SK-N-SH (cell line): ENCODE data around the gene HIBADH. TPM values are rescaled to one million over a fixed set of nuclear protein-coding genes. Genes with fewer than 3 reads are reported as not detected.
A peak's percentile ranks its signal among the peaks of the same experiment; 100 is the strongest.

ENCODE experiments used
- CTCF ChIA-PET: fragments of 300-600, 350-600 bp; formaldehyde crosslinking; extraction: SDS; loops from one replicate; lab custom pipeline; 2021; lab: Yijun Ruan, JAX
- POLR2A ChIA-PET: fragments of 350-600 bp; sonication (Branson Sonifier 250); formaldehyde crosslinking; extraction: SDS; loops from one replicate; lab custom pipeline; 2020; ENCODE audit warnings: antibody characterized with exemption, inconsistent platforms; lab: Yijun Ruan, JAX
- DNase-seq: peaks from one replicate; pipeline ENCODE4 v3.0.0; 2012
- H2AFZ ChIP-seq: fragments of 200-600 bp; sonication (generic); 2 replicates; pipeline ENCODE4 v1.8.1; 2016; ENCODE audit warnings: antibody characterized with exemption, mild to moderate bottlenecking, low read depth
- H3F3A ChIP-seq: fragments of 200-600 bp; sonication (generic); replicated peaks from 2 replicates; pipeline ENCODE3; 2016; ENCODE audit warnings: antibody characterized with exemption, mild to moderate bottlenecking; ENCODE audit not compliant: insufficient read depth
- H3K27ac ChIP-seq, 2 experiments: fragments of 200-500 bp in 1 of 2; fragments of 200-600 bp in 1 of 2; sonication (Bioruptor generic) in 1 of 2; sonication (generic), shearing (Covaris generic) in 1 of 2; 2 replicates each; pipeline versions ENCODE4 v1.5.1 to v1.6.1; 2014 to 2016; ENCODE audit warnings: low read depth in 2 of 2, inconsistent platforms in 1 of 2, low read length in 1 of 2, mild to moderate bottlenecking in 1 of 2, mixed read lengths in 1 of 2
- H3K27me3 ChIP-seq: fragments of 200-600 bp; sonication (generic), shearing (Covaris generic); 2 replicates; pipeline ENCODE4 v1.6.1; 2016; ENCODE audit warnings: mixed run types; ENCODE audit not compliant: insufficient read depth
- H3K36me3 ChIP-seq, 2 experiments: fragments of 200-500 bp in 1 of 2; fragments of 200-600 bp in 1 of 2; sonication (Bioruptor generic) in 1 of 2; sonication (generic) in 1 of 2; replicated peaks in 1 of 2; 2 replicates each; pipeline versions ENCODE3 to v1.5.1; 2014 to 2016; ENCODE audit warnings: low read length in 1 of 2, mild to moderate bottlenecking in 1 of 2; ENCODE audit not compliant: insufficient read depth in 2 of 2, control insufficient read depth in 1 of 2
- H3K4me1 ChIP-seq, 2 experiments: fragments of 200-500 bp in 1 of 2; fragments of 200-600 bp in 1 of 2; sonication (Bioruptor generic) in 1 of 2; sonication (generic), shearing (Covaris generic) in 1 of 2; 2 replicates each; pipeline versions ENCODE4 v1.5.1 to v1.6.1; 2014 to 2016; ENCODE audit warnings: low read depth in 1 of 2, low read length in 1 of 2, mixed run types in 1 of 2; ENCODE audit not compliant: insufficient read depth in 2 of 2, control insufficient read depth in 1 of 2
- H3K4me2 ChIP-seq: fragments of 200-600 bp; sonication (generic), shearing (Covaris generic); 2 replicates; pipeline ENCODE4 v1.6.1; 2017; ENCODE audit warnings: mixed run types
- H3K4me3 ChIP-seq, 2 experiments: fragments of 200-500 bp in 1 of 2; fragments of 200-600 bp in 1 of 2; sonication (Bioruptor generic) in 1 of 2; sonication (generic), shearing (Covaris generic) in 1 of 2; 2 replicates each; pipeline versions ENCODE4 v1.5.1 to v1.8.1; 2014 to 2016; ENCODE audit warnings: low read depth in 2 of 2, inconsistent platforms in 1 of 2, low read length in 1 of 2, mild to moderate bottlenecking in 1 of 2, mixed read lengths in 1 of 2, moderate library complexity in 1 of 2
- H3K79me2 ChIP-seq: fragments of 200-600 bp; sonication (generic); 2 replicates; pipeline ENCODE4 v1.8.1; 2017; ENCODE audit warnings: mild to moderate bottlenecking; ENCODE audit not compliant: insufficient read depth
- H3K9ac ChIP-seq: fragments of 200-600 bp; sonication (generic); 2 replicates; pipeline ENCODE4 v1.6.1; 2017; ENCODE audit warnings: mixed run types
- H3K9me2 ChIP-seq: fragments of 200-600 bp; sonication (generic); 2 replicates; pipeline ENCODE4 v1.6.1; 2017; ENCODE audit warnings: mixed run types
- H3K9me3 ChIP-seq: fragments of 200-600 bp; sonication (generic); 2 replicates; pipeline ENCODE4 v1.6.1; 2017; ENCODE audit warnings: mixed run types, mild to moderate bottlenecking, moderate library complexity
- H4K20me1 ChIP-seq: fragments of 200-600 bp; sonication (generic); 2 replicates; pipeline ENCODE4 v1.6.1; 2017; ENCODE audit warnings: mild to moderate bottlenecking, mixed run types; ENCODE audit not compliant: insufficient read depth
- CHD2 ChIP-seq: fragments of 150-350 bp; IDR thresholded peaks from 2 replicates; pipeline ENCODE4 v1.6.1; 2018; ENCODE audit warnings: low read length; ENCODE audit not compliant: partially characterized antibody
- ELF1 ChIP-seq: IDR thresholded peaks from 2 replicates; pipeline ENCODE4 v1.4.0; 2012
- EZH2phosphoT487 ChIP-seq: fragments of 200-600 bp; sonication (generic); IDR thresholded peaks from 2 replicates; pipeline ENCODE4 v1.6.1; 2017; ENCODE audit warnings: low read depth, mixed run types, mild to moderate bottlenecking, antibody characterized with exemption, moderate library complexity, borderline replicate concordance
- FOSL2 ChIP-seq: IDR thresholded peaks from 2 replicates; pipeline ENCODE4 v1.4.0; 2012; ENCODE audit warnings: low read depth, mild to moderate bottlenecking, moderate library complexity, borderline replicate concordance
- FOXJ3 ChIP-seq: sonication (generic); formaldehyde crosslinking; IDR thresholded peaks from 2 replicates; pipeline ENCODE4 v1.5.1; 2020; ENCODE audit warnings: mild to moderate bottlenecking, missing genetic modification reagents
- GATA2 ChIP-seq: sonication (generic); formaldehyde crosslinking; IDR thresholded peaks from 2 replicates; pipeline ENCODE4 v1.5.0; 2020; ENCODE audit warnings: mild to moderate bottlenecking, missing genetic modification reagents
- IRF3 ChIP-seq: fragments of 150-350 bp; IDR thresholded peaks from 2 replicates; pipeline ENCODE4 v1.6.1; 2016; ENCODE audit warnings: mild to moderate bottlenecking, low read depth, low read length
- JUND ChIP-seq: IDR thresholded peaks from 2 replicates; pipeline ENCODE4 v1.4.0; 2012
- MEF2A ChIP-seq: IDR thresholded peaks from 2 replicates; pipeline ENCODE4 v1.4.0; 2012; ENCODE audit warnings: low read depth, borderline replicate concordance
- MXI1 ChIP-seq: IDR thresholded peaks from 2 replicates; pipeline ENCODE4 v1.6.1; 2012; ENCODE audit warnings: mild to moderate bottlenecking, low read depth, low read length, improper control_type of control experiment
- NRF1 ChIP-seq: IDR thresholded peaks from 2 replicates; pipeline ENCODE4 v1.6.1; 2012; ENCODE audit warnings: low read depth, mild to moderate bottlenecking, low read length
- RAD21 ChIP-seq: IDR thresholded peaks from 2 replicates; pipeline ENCODE4 v1.6.1; 2012; ENCODE audit warnings: mild to moderate bottlenecking, low read length
- RFX5 ChIP-seq: IDR thresholded peaks from 2 replicates; pipeline ENCODE4 v1.6.1; 2012; ENCODE audit warnings: mild to moderate bottlenecking, improper control_type of control experiment, low read length
- TAF1 ChIP-seq: IDR thresholded peaks from 2 replicates; pipeline ENCODE4 v1.6.1; 2012; ENCODE audit warnings: low read depth, mild to moderate bottlenecking, low read length, moderate library complexity, borderline replicate concordance
- TEAD4 ChIP-seq: IDR thresholded peaks from 2 replicates; pipeline ENCODE4 v1.4.0; 2012; ENCODE audit warnings: mild to moderate bottlenecking, borderline replicate concordance; ENCODE audit not compliant: insufficient read depth
- ZBTB33 ChIP-seq: IDR thresholded peaks from 2 replicates; pipeline ENCODE4 v1.4.0; 2012; ENCODE audit warnings: low read depth, borderline replicate concordance
- WGBS: methylation state at CpG from one replicate; pipeline ENCODE4 v1.1.6; 2017; ENCODE audit warnings: low lambda C conversion rate; 5-methylcytosine and 5-hydroxymethylcytosine counted together
- polyA plus RNA-seq, 3 experiments: library from polyadenylated mRNA; depleted of rRNA; stranded (reverse); fragments of >200 nt; gene quantifications; 2 replicates each; pipeline ENCODE4 v1.2.3, GENCODE V29; 2012
- TF ChIP-seq, protein P1 (sequence below): fragments of 150-350 bp; IDR thresholded peaks from 2 replicates; pipeline ENCODE4 v1.6.1; 2017; ENCODE audit warnings: antibody characterized with exemption, low read length, low read depth, borderline replicate concordance
- TF ChIP-seq, protein P2 (sequence below): fragments of 200-600 bp; sonication (generic); IDR thresholded peaks from 2 replicates; pipeline ENCODE4 v1.6.1; 2017; ENCODE audit warnings: antibody characterized with exemption, mild to moderate bottlenecking, moderate library complexity
- TF ChIP-seq, protein P3 (sequence below): IDR thresholded peaks from 2 replicates; pipeline ENCODE4 v1.4.0; 2012; ENCODE audit warnings: low read depth
- TF ChIP-seq, protein P4 (sequence below): IDR thresholded peaks from 2 replicates; pipeline ENCODE4; 2012

Gene HIBADH
- polyA plus RNA-seq, 1 of the 3 experiments (the other 2 are of a cell fraction): 71.8 TPM

- TF ChIP-seq RFX5 (no peak), ZBTB33 (no peak), FOXJ3 (no peak), IRF3 (no peak), MXI1 (no peak)
- TF ChIP-seq, protein P1, sequence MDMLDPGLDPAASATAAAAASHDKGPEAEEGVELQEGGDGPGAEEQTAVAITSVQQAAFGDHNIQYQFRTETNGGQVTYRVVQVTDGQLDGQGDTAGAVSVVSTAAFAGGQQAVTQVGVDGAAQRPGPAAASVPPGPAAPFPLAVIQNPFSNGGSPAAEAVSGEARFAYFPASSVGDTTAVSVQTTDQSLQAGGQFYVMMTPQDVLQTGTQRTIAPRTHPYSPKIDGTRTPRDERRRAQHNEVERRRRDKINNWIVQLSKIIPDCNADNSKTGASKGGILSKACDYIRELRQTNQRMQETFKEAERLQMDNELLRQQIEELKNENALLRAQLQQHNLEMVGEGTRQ: no peak
These were observed 9.0 kb upstream of the HIBADH start (continued) for GRCh38 chr7:27671675-27672074.

GRCh38 chr7:27670676-27671075 is 8.0 kb upstream of the HIBADH start:
- ChIA-PET CTCF (interaction anchor here (1.1 kb wide), 1 partner anchor 350 kb away, joined by 3 read pairs; no protein-coding TSS in a partner anchor), POLR2A (no interaction called here)
- H3F3A ChIP-seq: no peaks in the 10 kb centered on the region
- no peaks in the 10 kb centered on the region for H3K9me2 ChIP-seq
- H4K20me1 ChIP-seq: no peaks in the 10 kb centered on the region
- no peak overlapping the region for H2AFZ ChIP-seq
- H3K9me3 ChIP-seq: no peaks in the 10 kb centered on the region
- H3K27ac ChIP-seq: no peak overlapping the region
- H3K4me2 ChIP-seq: no peak overlapping the region
- TF ChIP-seq JUND (peak; percentile 25), RAD21 (no peak), EZH2phosphoT487 (no peak), GATA2 (CRISPR knock-in tag) (no peak), TEAD4 (no peak), NRF1 (no peak), FOSL2 (0 out of 2 replicates have a peak, but pooled peaks have one; percentile 25), IRF3 (no peak), TAF1 (no peak), CHD2 (no peak), ELF1 (no peak), MEF2A (no peak)
- TF ChIP-seq, protein P2, sequence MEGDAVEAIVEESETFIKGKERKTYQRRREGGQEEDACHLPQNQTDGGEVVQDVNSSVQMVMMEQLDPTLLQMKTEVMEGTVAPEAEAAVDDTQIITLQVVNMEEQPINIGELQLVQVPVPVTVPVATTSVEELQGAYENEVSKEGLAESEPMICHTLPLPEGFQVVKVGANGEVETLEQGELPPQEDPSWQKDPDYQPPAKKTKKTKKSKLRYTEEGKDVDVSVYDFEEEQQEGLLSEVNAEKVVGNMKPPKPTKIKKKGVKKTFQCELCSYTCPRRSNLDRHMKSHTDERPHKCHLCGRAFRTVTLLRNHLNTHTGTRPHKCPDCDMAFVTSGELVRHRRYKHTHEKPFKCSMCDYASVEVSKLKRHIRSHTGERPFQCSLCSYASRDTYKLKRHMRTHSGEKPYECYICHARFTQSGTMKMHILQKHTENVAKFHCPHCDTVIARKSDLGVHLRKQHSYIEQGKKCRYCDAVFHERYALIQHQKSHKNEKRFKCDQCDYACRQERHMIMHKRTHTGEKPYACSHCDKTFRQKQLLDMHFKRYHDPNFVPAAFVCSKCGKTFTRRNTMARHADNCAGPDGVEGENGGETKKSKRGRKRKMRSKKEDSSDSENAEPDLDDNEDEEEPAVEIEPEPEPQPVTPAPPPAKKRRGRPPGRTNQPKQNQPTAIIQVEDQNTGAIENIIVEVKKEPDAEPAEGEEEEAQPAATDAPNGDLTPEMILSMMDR: no peak
- TF ChIP-seq, protein P3, sequence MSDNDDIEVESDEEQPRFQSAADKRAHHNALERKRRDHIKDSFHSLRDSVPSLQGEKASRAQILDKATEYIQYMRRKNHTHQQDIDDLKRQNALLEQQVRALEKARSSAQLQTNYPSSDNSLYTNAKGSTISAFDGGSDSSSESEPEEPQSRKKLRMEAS: no peak
- TF ChIP-seq, protein P4, sequence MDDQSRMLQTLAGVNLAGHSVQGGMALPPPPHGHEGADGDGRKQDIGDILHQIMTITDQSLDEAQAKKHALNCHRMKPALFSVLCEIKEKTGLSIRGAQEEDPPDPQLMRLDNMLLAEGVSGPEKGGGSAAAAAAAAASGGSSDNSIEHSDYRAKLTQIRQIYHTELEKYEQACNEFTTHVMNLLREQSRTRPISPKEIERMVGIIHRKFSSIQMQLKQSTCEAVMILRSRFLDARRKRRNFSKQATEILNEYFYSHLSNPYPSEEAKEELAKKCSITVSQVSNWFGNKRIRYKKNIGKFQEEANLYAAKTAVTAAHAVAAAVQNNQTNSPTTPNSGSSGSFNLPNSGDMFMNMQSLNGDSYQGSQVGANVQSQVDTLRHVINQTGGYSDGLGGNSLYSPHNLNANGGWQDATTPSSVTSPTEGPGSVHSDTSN: no peak
- TF ChIP-seq, protein P1: no peak
- no peak for DNase-seq
- H3K27me3 ChIP-seq: no peaks in the 10 kb centered on the region
- no peak overlapping the region for H3K9ac ChIP-seq
- no peak overlapping the region for H3K4me3 ChIP-seq
- no peaks in the 10 kb centered on the region for H3K36me3 ChIP-seq
- H3K79me2 ChIP-seq: no peaks in the 10 kb centered on the region
- 66% methylated on average over 2 of the region's 2 CpGs for WGBS
- H3K4me1 ChIP-seq: no peaks in the 10 kb centered on the region
